SK-N-SH (cell line): Measurements from ENCODE around the gene PRKCA. TPM values are rescaled to one million over a fixed set of nuclear protein-coding genes. Genes with fewer than 3 reads are reported as not detected.

Source experiments
- CTCF ChIA-PET: fragments of 300-600, 350-600 bp; formaldehyde crosslinking; extraction: SDS; loops from one replicate; lab custom pipeline; 2021; lab: Yijun Ruan, JAX
- POLR2A ChIA-PET: fragments of 350-600 bp; sonication (Branson Sonifier 250); formaldehyde crosslinking; extraction: SDS; loops from one replicate; lab custom pipeline; 2020; ENCODE audit warnings: antibody characterized with exemption, inconsistent platforms; lab: Yijun Ruan, JAX
- DNase-seq: peaks from one replicate; pipeline ENCODE4 v3.0.0; 2012
- H2AFZ ChIP-seq: fragments of 200-600 bp; sonication (generic); 2 replicates; pipeline ENCODE4 v1.8.1; 2016; ENCODE audit warnings: antibody characterized with exemption, mild to moderate bottlenecking, low read depth
- H3F3A ChIP-seq: fragments of 200-600 bp; sonication (generic); replicated peaks from 2 replicates; pipeline ENCODE3; 2016; ENCODE audit warnings: antibody characterized with exemption, mild to moderate bottlenecking; ENCODE audit not compliant: insufficient read depth
- H3K27ac ChIP-seq, 2 experiments: fragments of 200-500 bp in 1 of 2; fragments of 200-600 bp in 1 of 2; sonication (Bioruptor generic) in 1 of 2; sonication (generic), shearing (Covaris generic) in 1 of 2; 2 replicates each; pipeline versions ENCODE4 v1.5.1 to v1.6.1; 2014 to 2016; ENCODE audit warnings: low read depth in 2 of 2, inconsistent platforms in 1 of 2, low read length in 1 of 2, mild to moderate bottlenecking in 1 of 2, mixed read lengths in 1 of 2
- H3K27me3 ChIP-seq: fragments of 200-600 bp; sonication (generic), shearing (Covaris generic); 2 replicates; pipeline ENCODE4 v1.6.1; 2016; ENCODE audit warnings: mixed run types; ENCODE audit not compliant: insufficient read depth
- H3K36me3 ChIP-seq, 2 experiments: fragments of 200-500 bp in 1 of 2; fragments of 200-600 bp in 1 of 2; sonication (Bioruptor generic) in 1 of 2; sonication (generic) in 1 of 2; replicated peaks in 1 of 2; 2 replicates each; pipeline versions ENCODE3 to v1.5.1; 2014 to 2016; ENCODE audit warnings: low read length in 1 of 2, mild to moderate bottlenecking in 1 of 2; ENCODE audit not compliant: insufficient read depth in 2 of 2, control insufficient read depth in 1 of 2
- H3K4me1 ChIP-seq, 2 experiments: fragments of 200-500 bp in 1 of 2; fragments of 200-600 bp in 1 of 2; sonication (Bioruptor generic) in 1 of 2; sonication (generic), shearing (Covaris generic) in 1 of 2; 2 replicates each; pipeline versions ENCODE4 v1.5.1 to v1.6.1; 2014 to 2016; ENCODE audit warnings: low read depth in 1 of 2, low read length in 1 of 2, mixed run types in 1 of 2; ENCODE audit not compliant: insufficient read depth in 2 of 2, control insufficient read depth in 1 of 2
- H3K4me2 ChIP-seq: fragments of 200-600 bp; sonication (generic), shearing (Covaris generic); 2 replicates; pipeline ENCODE4 v1.6.1; 2017; ENCODE audit warnings: mixed run types
- H3K4me3 ChIP-seq, 2 experiments: fragments of 200-500 bp in 1 of 2; fragments of 200-600 bp in 1 of 2; sonication (Bioruptor generic) in 1 of 2; sonication (generic), shearing (Covaris generic) in 1 of 2; 2 replicates each; pipeline versions ENCODE4 v1.5.1 to v1.8.1; 2014 to 2016; ENCODE audit warnings: low read depth in 2 of 2, inconsistent platforms in 1 of 2, low read length in 1 of 2, mild to moderate bottlenecking in 1 of 2, mixed read lengths in 1 of 2, moderate library complexity in 1 of 2
- H3K79me2 ChIP-seq: fragments of 200-600 bp; sonication (generic); 2 replicates; pipeline ENCODE4 v1.8.1; 2017; ENCODE audit warnings: mild to moderate bottlenecking; ENCODE audit not compliant: insufficient read depth
- H3K9ac ChIP-seq: fragments of 200-600 bp; sonication (generic); 2 replicates; pipeline ENCODE4 v1.6.1; 2017; ENCODE audit warnings: mixed run types
- H3K9me2 ChIP-seq: fragments of 200-600 bp; sonication (generic); 2 replicates; pipeline ENCODE4 v1.6.1; 2017; ENCODE audit warnings: mixed run types
- H3K9me3 ChIP-seq: fragments of 200-600 bp; sonication (generic); 2 replicates; pipeline ENCODE4 v1.6.1; 2017; ENCODE audit warnings: mixed run types, mild to moderate bottlenecking, moderate library complexity
- H4K20me1 ChIP-seq: fragments of 200-600 bp; sonication (generic); 2 replicates; pipeline ENCODE4 v1.6.1; 2017; ENCODE audit warnings: mild to moderate bottlenecking, mixed run types; ENCODE audit not compliant: insufficient read depth
- CHD2 ChIP-seq: fragments of 150-350 bp; IDR thresholded peaks from 2 replicates; pipeline ENCODE4 v1.6.1; 2018; ENCODE audit warnings: low read length; ENCODE audit not compliant: partially characterized antibody
- CTCF ChIP-seq: fragments of 200-600 bp; sonication (generic); IDR thresholded peaks from 2 replicates; pipeline ENCODE4 v1.6.1; 2017; ENCODE audit warnings: antibody characterized with exemption, mild to moderate bottlenecking, moderate library complexity
- EP300 ChIP-seq, 2 experiments: IDR thresholded peaks; 2 replicates each; pipeline versions ENCODE4 v1.4.0 to v1.6.1; 2012; ENCODE audit warnings: borderline replicate concordance in 1 of 2, low read depth in 1 of 2, low read length in 1 of 2
- FOXJ3 ChIP-seq: sonication (generic); formaldehyde crosslinking; IDR thresholded peaks from 2 replicates; pipeline ENCODE4 v1.5.1; 2020; ENCODE audit warnings: mild to moderate bottlenecking, missing genetic modification reagents
- FOXM1 ChIP-seq: IDR thresholded peaks from 2 replicates; pipeline ENCODE4 v1.4.0; 2012; ENCODE audit warnings: low read depth, mild to moderate bottlenecking
- GABPA ChIP-seq: IDR thresholded peaks from 2 replicates; pipeline ENCODE4 v1.4.0; 2012; ENCODE audit warnings: low read depth, mild to moderate bottlenecking
- MEF2A ChIP-seq: IDR thresholded peaks from 2 replicates; pipeline ENCODE4 v1.4.0; 2012; ENCODE audit warnings: low read depth, borderline replicate concordance
- MXI1 ChIP-seq: IDR thresholded peaks from 2 replicates; pipeline ENCODE4 v1.6.1; 2012; ENCODE audit warnings: mild to moderate bottlenecking, low read depth, low read length, improper control_type of control experiment
- POLR2AphosphoS5 ChIP-seq: IDR thresholded peaks from 2 replicates; pipeline ENCODE4 v1.6.1; 2012; ENCODE audit warnings: low read depth, low read length
- RAD21 ChIP-seq: IDR thresholded peaks from 2 replicates; pipeline ENCODE4 v1.6.1; 2012; ENCODE audit warnings: mild to moderate bottlenecking, low read length
- RFX5 ChIP-seq: IDR thresholded peaks from 2 replicates; pipeline ENCODE4 v1.6.1; 2012; ENCODE audit warnings: mild to moderate bottlenecking, improper control_type of control experiment, low read length
- SIN3A ChIP-seq: IDR thresholded peaks from 2 replicates; pipeline ENCODE4 v1.6.1; 2012; ENCODE audit warnings: low read depth, mild to moderate bottlenecking, low read length, moderate library complexity, borderline replicate concordance
- SMC3 ChIP-seq: IDR thresholded peaks from 2 replicates; pipeline ENCODE4 v1.6.1; 2012; ENCODE audit warnings: low read depth, low read length, improper control_type of control experiment
- TAF1 ChIP-seq: IDR thresholded peaks from 2 replicates; pipeline ENCODE4 v1.6.1; 2012; ENCODE audit warnings: low read depth, mild to moderate bottlenecking, low read length, moderate library complexity, borderline replicate concordance
- TCF12 ChIP-seq: IDR thresholded peaks from 2 replicates; pipeline ENCODE4 v1.4.0; 2012
- TEAD4 ChIP-seq: IDR thresholded peaks from 2 replicates; pipeline ENCODE4 v1.4.0; 2012; ENCODE audit warnings: mild to moderate bottlenecking, borderline replicate concordance; ENCODE audit not compliant: insufficient read depth
- USF1 ChIP-seq: IDR thresholded peaks from 2 replicates; pipeline ENCODE4 v1.4.0; 2012; ENCODE audit warnings: low read depth, borderline replicate concordance
- YY1 ChIP-seq: IDR thresholded peaks from 2 replicates; pipeline ENCODE4 v1.4.0; 2012; ENCODE audit warnings: low read depth, mild to moderate bottlenecking
- ZBTB33 ChIP-seq: IDR thresholded peaks from 2 replicates; pipeline ENCODE4 v1.4.0; 2012; ENCODE audit warnings: low read depth, borderline replicate concordance
- WGBS: methylation state at CpG from one replicate; pipeline ENCODE4 v1.1.6; 2017; ENCODE audit warnings: low lambda C conversion rate; 5-methylcytosine and 5-hydroxymethylcytosine counted together
- polyA plus RNA-seq, 3 experiments: library from polyadenylated mRNA; depleted of rRNA; stranded (reverse); fragments of >200 nt; gene quantifications; 2 replicates each; pipeline ENCODE4 v1.2.3, GENCODE V29; 2012

Gene PRKCA
- polyA plus RNA-seq, 1 of the 3 experiments (the other 2 are of a cell fraction) = 108 TPM

- TF ChIP-seq FOXJ3 (CRISPR knock-in tag) = no peak
- TF ChIP-seq ZBTB33 = no peak
- TF ChIP-seq EP300 (IDR thresholded peaks at IDR 0.05; ENCODE audit: borderline replicate concordance in 1 of 2, low read depth in 1 of 2, low read length in 1 of 2) = no peak
- TF ChIP-seq TCF12 = no peak
- TF ChIP-seq USF1 = no peak
- Histone ChIP-seq H3K4me1 (no peaks in the 10 kb centered on the region), H3K9ac (no peak overlapping the region), H3K79me2 (no peaks in the 10 kb centered on the region; the same call in 1 of the 2 replicates), H3K4me2 (no peak overlapping the region), H3K27me3 (no peaks in the 10 kb centered on the region), H3K36me3 (peaks cover 75 to 82% of the 10 kb centered on the region in 2 experiments), H3F3A (peaks cover 16% of the 10 kb centered on the region), H4K20me1 (no peaks in the 10 kb centered on the region), H3K9me2 (no peaks in the 10 kb centered on the region), H3K4me3 (no peak overlapping the region), H2AFZ (no peak overlapping the region), H3K9me3 (no peaks in the 10 kb centered on the region), H3K27ac (no peak overlapping the region)
- DNase-seq = no peak
- WGBS = 91% methylated on average over 3 of the region's 3 CpGs
- ChIA-PET POLR2A (interaction anchor here (1.2 kb wide), 1 partner anchor 19 kb away, joined by 3 read pairs; no protein-coding TSS in a partner anchor), CTCF (interaction anchor here (1.9 to 2.3 kb wide), 2 partner anchors 9 to 66 kb away, joined by 5 read pairs; no protein-coding TSS in a partner anchor)
These were observed 491.4 kb downstream of the PRKCA start for GRCh38 chr17:66793814-66794213.

- no peaks in the 10 kb centered on the region for H3K9me2 ChIP-seq
- DNase-seq = no peak
- CTCF ChIA-PET = interaction anchor here (2.3 kb wide), 1 partner anchor 68 kb away, joined by 5 read pairs; no protein-coding TSS in a partner anchor
These were observed 493.1 kb downstream of the PRKCA start for GRCh38 chr17:66795486-66795885.

More at GRCh38 chr17:66795486-66795885, 493.1 kb downstream of the PRKCA start:
- Histone ChIP-seq H2AFZ (no peak overlapping the region), H3K9me3 (no peaks in the 10 kb centered on the region), H3K27ac (no peak overlapping the region), H3K4me1 (no peaks in the 10 kb centered on the region), H3K36me3 (peaks cover 62 to 70% of the 10 kb centered on the region in 2 experiments), H3K27me3 (no peaks in the 10 kb centered on the region), H3K4me2 (no peak overlapping the region), H3K4me3 (no peak overlapping the region), H3F3A (peaks cover 15% of the 10 kb centered on the region), H4K20me1 (no peaks in the 10 kb centered on the region), H3K79me2 (no peaks in the 10 kb centered on the region; the same call in 1 of the 2 replicates), H3K9ac (no peak overlapping the region)
- POLR2A ChIA-PET = no interaction called here
- no peak for TF ChIP-seq SMC3
- TF ChIP-seq GABPA = no peak
- no peak for TF ChIP-seq FOXM1
- no peak for TF ChIP-seq RAD21
- TF ChIP-seq FOXJ3 (CRISPR knock-in tag) = no peak
- no peak for TF ChIP-seq RFX5
- TF ChIP-seq TEAD4 = no peak
- no peak for TF ChIP-seq MEF2A
- no peak for TF ChIP-seq YY1
- no peak for TF ChIP-seq POLR2AphosphoS5
- no peak for TF ChIP-seq MXI1
- TF ChIP-seq CHD2 = no peak
- TF ChIP-seq TAF1 = no peak
- no peak for TF ChIP-seq ZBTB33
- TF ChIP-seq CTCF = no peak
- TF ChIP-seq SIN3A = no peak
- no peak for TF ChIP-seq USF1
- 93% methylated on average over 3 of the region's 3 CpGs for WGBS
